HCT116 (cell line): Measurements from ENCODE around the gene MAX. TPM values are rescaled to one million over a fixed set of nuclear protein-coding genes. Genes with fewer than 3 reads are reported as not detected.

ENCODE experiments used
- ATAC-seq: fragments of 200-7000 bp; cut with Tn5 transposase; 2 replicates; pipeline ENCODE4 v1.9.1; 2020; ENCODE audit warnings: mild to moderate bottlenecking, moderate library complexity
- BruUV-seq: library from RNA; stranded (reverse); fragments of 400-500 nt; replicated peaks from 2 replicates; lab custom pipeline; 2021; lab: Mats Ljungman, UMichigan
- CTCF ChIA-PET: fragments of 300-600 bp; sonication (Branson Sonifier 250); formaldehyde crosslinking; loops from one replicate; lab custom pipeline; 2021; ENCODE audit warnings: antibody characterized with exemption; lab: Charles Lee
- POLR2A ChIA-PET: fragments of 300-600, 350-600 bp; sonication (Branson Sonifier 250); formaldehyde crosslinking; loops from one replicate; lab custom pipeline; 2021; ENCODE audit warnings: antibody characterized with exemption; lab: Charles Lee
- RAD21 ChIA-PET, 2 experiments: fragments of 300-600 bp; sonication (Branson Sonifier 250); formaldehyde crosslinking; loops; one replicate each; lab custom pipeline; 2023; ENCODE audit warnings: low total read pairs in 2 of 2; ENCODE audit not compliant: uncharacterized antibody in 2 of 2, unreplicated experiment in 2 of 2, low non-redundant PET in 1 of 2; lab: Charles Lee
- DNase-seq: peaks from one replicate; pipeline ENCODE4 v3.0.0-alpha.2; 2010; ENCODE audit warnings: low read depth, low spot score
- H2AFZ ChIP-seq: fragments of 200-600 bp; shearing (Covaris generic), sonication (generic); 2 replicates; pipeline ENCODE4 v1.6.1; 2017; ENCODE audit warnings: low read depth, mixed run types, mixed read lengths, antibody characterized with exemption, low read length; ENCODE audit not compliant: poor library complexity, severe bottlenecking
- H3K27ac ChIP-seq: 2 replicates; pipeline ENCODE4 v1.5.1; 2012; ENCODE audit warnings: low read depth, low read length
- H3K27me3 ChIP-seq: fragments of 200-600 bp; sonication (generic); 2 replicates; pipeline ENCODE4 v1.6.1; 2016; ENCODE audit warnings: mixed run types, low read length, mixed read lengths; ENCODE audit not compliant: insufficient read depth
- H3K36me3 ChIP-seq, 2 experiments: fragments of 200-500 bp in 1 of 2; fragments of 200-600 bp in 1 of 2; sonication (Bioruptor generic) in 1 of 2; sonication (generic) in 1 of 2; 2 replicates each; pipeline versions ENCODE4 v1.5.1 to v1.6.1; 2014 to 2016; ENCODE audit warnings: low read length in 2 of 2, inconsistent platforms in 1 of 2, mixed read lengths in 1 of 2, mixed run types in 1 of 2; ENCODE audit not compliant: insufficient read depth in 2 of 2, control insufficient read depth in 1 of 2
- H3K4me1 ChIP-seq, 2 experiments: fragments of 200-600 bp in 1 of 2; sonication (generic) in 1 of 2; 2 replicates each; pipeline versions ENCODE4 v1.5.1 to v1.6.1; 2012 to 2017; ENCODE audit warnings: low read length in 2 of 2, inconsistent platforms in 1 of 2, mild to moderate bottlenecking in 1 of 2, mixed read lengths in 1 of 2, mixed run types in 1 of 2, moderate library complexity in 1 of 2; ENCODE audit not compliant: insufficient read depth in 2 of 2, control insufficient read depth in 1 of 2
- H3K4me2 ChIP-seq: fragments of 200-600 bp; sonication (generic); 2 replicates; pipeline ENCODE4 v1.6.1; 2017; ENCODE audit warnings: mixed run types, low read length, mixed read lengths
- H3K4me3 ChIP-seq, 2 experiments: fragments of 200-600 bp in 1 of 2; sonication (generic) in 1 of 2; replicated peaks in 1 of 2; 2 replicates each; pipeline ENCODE4 v1.5.1; 2011 to 2016; ENCODE audit warnings: low read length in 2 of 2, control low read depth in 1 of 2, low read depth in 1 of 2, mild to moderate bottlenecking in 1 of 2, mixed read lengths in 1 of 2, mixed run types in 1 of 2
- H3K79me2 ChIP-seq: fragments of 200-600 bp; sonication (generic); 2 replicates; pipeline ENCODE4 v1.6.1; 2017; ENCODE audit warnings: mild to moderate bottlenecking, mixed run types, low read length, moderate library complexity, mixed read lengths; ENCODE audit not compliant: insufficient read depth
- H3K9ac ChIP-seq: fragments of 200-600 bp; sonication (generic); 2 replicates; pipeline ENCODE4 v1.6.1; 2016; ENCODE audit warnings: low read length, mixed read lengths
- H3K9me2 ChIP-seq: fragments of 200-600 bp; sonication (generic), shearing (Covaris generic); 2 replicates; pipeline ENCODE4 v1.6.1; 2017; ENCODE audit warnings: mixed run types, mild to moderate bottlenecking, moderate library complexity; ENCODE audit not compliant: insufficient read depth
- H3K9me3 ChIP-seq, 2 experiments: fragments of 200-500 bp in 1 of 2; fragments of 200-600 bp in 1 of 2; sonication (Bioruptor generic) in 1 of 2; sonication (generic) in 1 of 2; 2 replicates each; pipeline ENCODE4 v1.6.1; 2014 to 2017; ENCODE audit warnings: low read length in 2 of 2, mixed read lengths in 2 of 2, inconsistent platforms in 1 of 2, low read depth in 1 of 2, mild to moderate bottlenecking in 1 of 2, mixed run types in 1 of 2, moderate library complexity in 1 of 2; ENCODE audit not compliant: control insufficient read depth in 1 of 2, insufficient read depth in 1 of 2
- H4K20me1 ChIP-seq: fragments of 200-600 bp; sonication (generic), shearing (Covaris generic); 2 replicates; pipeline ENCODE4 v1.6.1; 2017; ENCODE audit warnings: mixed run types, mild to moderate bottlenecking, moderate library complexity; ENCODE audit not compliant: insufficient read depth
- CEBPB ChIP-seq: IDR thresholded peaks from 2 replicates; pipeline ENCODE4 v1.6.1; 2012; ENCODE audit warnings: low read depth
- FOSL1 ChIP-seq: IDR thresholded peaks from 2 replicates; pipeline ENCODE4 v1.6.1; 2012; ENCODE audit warnings: low read depth
- JUND ChIP-seq: IDR thresholded peaks from 2 replicates; pipeline ENCODE4 v1.6.1; 2012
- POLR2A ChIP-seq: IDR thresholded peaks from 2 replicates; pipeline ENCODE4 v1.7.0; 2011; ENCODE audit warnings: borderline replicate concordance; ENCODE audit not compliant: insufficient read depth, insufficient read length; ENCODE audit errors: extremely low read depth
- SP1 ChIP-seq: IDR thresholded peaks from 2 replicates; pipeline ENCODE4 v1.6.1; 2012; ENCODE audit warnings: low read depth
- SRF ChIP-seq: IDR thresholded peaks from 2 replicates; pipeline ENCODE4 v1.6.1; 2012; ENCODE audit warnings: low read depth
- ZBTB33 ChIP-seq: IDR thresholded peaks from 2 replicates; pipeline ENCODE4 v1.6.1; 2011; ENCODE audit warnings: mild to moderate bottlenecking, low read length, moderate library complexity; ENCODE audit not compliant: insufficient replicate concordance; ENCODE audit errors: extremely low read depth
- ZFX ChIP-seq: fragments of 450-650 bp; IDR thresholded peaks from 2 replicates; pipeline ENCODE4 v1.6.1; 2017
- ZNF274 ChIP-seq: fragments of 200-500 bp; sonication (Bioruptor generic); IDR thresholded peaks from 2 replicates; pipeline ENCODE4 v1.6.1; 2014; ENCODE audit warnings: mild to moderate bottlenecking, low read depth, low read length, inconsistent platforms
- intact Hi-C: fragments of 100-400 bp; cut with micrococcal nuclease; formaldehyde crosslinking; loops from 2 replicates; pipeline ENCODE4 v1.10.0; 2022
- total RNA-seq: library from RNA; stranded (reverse); gene quantifications from one replicate; pipeline ENCODE4 v1.2.1, GENCODE V29; 2021; ENCODE audit not compliant: unreplicated experiment
- TF ChIP-seq, protein P1 (sequence below): IDR thresholded peaks from 2 replicates; pipeline ENCODE4 v1.6.1; 2012

MAX gene
- total RNA-seq, 1 experiment from 2014 or later = 72.6 TPM

DNA sequence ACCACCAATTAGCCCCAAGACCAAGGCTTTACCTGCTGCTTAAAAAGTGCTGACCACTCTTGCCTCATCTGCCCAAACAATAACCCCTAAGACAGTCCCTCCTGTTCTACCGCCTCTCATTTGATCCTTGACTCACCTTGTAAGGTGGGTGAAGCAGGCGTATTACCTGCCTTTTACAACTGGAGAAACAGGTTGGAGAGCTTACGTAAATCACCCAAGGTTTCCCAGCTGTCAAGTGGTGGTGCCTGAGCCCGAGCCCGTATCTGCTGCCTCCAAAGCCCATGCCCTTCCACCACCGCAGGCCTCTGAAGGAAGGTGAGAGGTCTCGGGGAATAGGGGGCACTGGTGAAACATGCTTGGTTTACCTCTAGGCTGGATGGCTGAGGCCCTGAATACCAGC is 36.6 kb downstream of the MAX start:
- Histone ChIP-seq H3K9me3 (no peaks in the 10 kb centered on the region), H3K79me2 (no peaks in the 10 kb centered on the region), H3K4me3 (no peak overlapping the region), H3K4me1 (no peaks in the 10 kb centered on the region), H4K20me1 (no peaks in the 10 kb centered on the region), H3K36me3 (peaks cover 8 to 21% of the 10 kb centered on the region in 2 experiments; a peak in 3 of 4 replicates), H3K27me3 (no peaks in the 10 kb centered on the region), H2AFZ (no peak overlapping the region), H3K4me2 (no peak overlapping the region), H3K9ac (no peak overlapping the region), H3K27ac (no peak overlapping the region), H3K9me2 (no peaks in the 10 kb centered on the region)
- RAD21 ChIA-PET = no interaction called here
- DNase-seq = no peak
- TF ChIP-seq ZFX (no peak), FOSL1 (no peak), CEBPB (no peak), POLR2A (no peak), ZNF274 (no peak), JUND (no peak), SP1 (no peak), ZBTB33 (no peak), SRF (no peak)
- TF ChIP-seq, protein P1, sequence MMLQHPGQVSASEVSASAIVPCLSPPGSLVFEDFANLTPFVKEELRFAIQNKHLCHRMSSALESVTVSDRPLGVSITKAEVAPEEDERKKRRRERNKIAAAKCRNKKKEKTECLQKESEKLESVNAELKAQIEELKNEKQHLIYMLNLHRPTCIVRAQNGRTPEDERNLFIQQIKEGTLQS = no peak
- intact Hi-C loops = no loop called here
- no TSS peak for BruUV-seq
- POLR2A ChIA-PET = no interaction called here
- no peak for ATAC-seq
- CTCF ChIA-PET = no interaction called here
